HG03520 (cell line): ENCODE measurements around the gene BATF3.
"Not testable (repeated sequence)": the region's sequence is repeated elsewhere in the genome, so short reads cannot be mapped to it uniquely, and the experiment has no call there.

Experiments
- ATAC-seq: cut with Tn5 transposase; IDR thresholded peaks from one replicate; pipeline ENCODE4 v1.9.1; 2021; ENCODE audit warnings: mild to moderate bottlenecking, moderate library complexity; ENCODE audit not compliant: unreplicated experiment

Gene BATF3

DNA sequence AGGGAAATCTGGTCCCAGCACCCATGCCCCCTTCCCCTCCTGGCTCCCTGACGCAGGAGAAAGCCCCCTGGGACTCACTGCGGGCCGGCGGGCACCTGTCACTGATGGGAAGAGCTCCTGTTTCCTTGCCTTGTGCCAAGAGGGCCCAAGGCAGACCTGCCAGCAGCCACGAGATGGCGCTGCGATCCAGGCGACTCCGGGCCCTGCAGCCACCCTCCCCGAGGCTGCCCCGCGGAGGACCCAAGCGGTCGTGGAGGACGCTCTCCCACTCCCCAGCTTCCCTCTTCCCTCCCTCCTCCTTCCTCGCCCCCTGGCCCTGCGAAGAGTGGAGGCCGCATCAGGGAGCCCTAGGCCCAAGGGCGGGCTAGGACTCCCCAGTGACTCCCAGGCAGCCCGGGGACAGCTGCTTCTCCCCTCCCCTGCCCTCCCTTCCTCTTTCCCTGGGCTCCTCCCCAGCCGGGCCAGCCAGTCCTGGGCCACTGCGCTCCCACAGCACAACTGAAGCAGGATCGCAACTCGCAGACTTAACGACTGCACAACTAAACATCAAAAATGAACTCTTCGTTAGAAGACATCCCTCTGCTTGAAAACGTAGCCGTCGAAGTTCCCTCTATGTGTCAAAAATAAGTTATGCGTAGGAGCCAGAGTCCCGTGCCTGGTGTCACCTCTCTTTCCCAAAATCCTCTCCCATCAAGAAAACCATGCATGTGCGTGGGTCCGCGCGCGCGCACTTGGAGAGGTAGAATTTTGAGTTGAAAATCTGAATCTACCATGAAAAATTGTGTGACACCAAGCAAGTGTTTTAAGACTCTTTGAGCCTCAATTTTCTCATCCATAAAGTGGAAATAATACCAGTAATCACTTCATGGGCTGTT lies 34.2 kb downstream of the BATF3 start:
- ATAC-seq: peak; percentile 86

DNA sequence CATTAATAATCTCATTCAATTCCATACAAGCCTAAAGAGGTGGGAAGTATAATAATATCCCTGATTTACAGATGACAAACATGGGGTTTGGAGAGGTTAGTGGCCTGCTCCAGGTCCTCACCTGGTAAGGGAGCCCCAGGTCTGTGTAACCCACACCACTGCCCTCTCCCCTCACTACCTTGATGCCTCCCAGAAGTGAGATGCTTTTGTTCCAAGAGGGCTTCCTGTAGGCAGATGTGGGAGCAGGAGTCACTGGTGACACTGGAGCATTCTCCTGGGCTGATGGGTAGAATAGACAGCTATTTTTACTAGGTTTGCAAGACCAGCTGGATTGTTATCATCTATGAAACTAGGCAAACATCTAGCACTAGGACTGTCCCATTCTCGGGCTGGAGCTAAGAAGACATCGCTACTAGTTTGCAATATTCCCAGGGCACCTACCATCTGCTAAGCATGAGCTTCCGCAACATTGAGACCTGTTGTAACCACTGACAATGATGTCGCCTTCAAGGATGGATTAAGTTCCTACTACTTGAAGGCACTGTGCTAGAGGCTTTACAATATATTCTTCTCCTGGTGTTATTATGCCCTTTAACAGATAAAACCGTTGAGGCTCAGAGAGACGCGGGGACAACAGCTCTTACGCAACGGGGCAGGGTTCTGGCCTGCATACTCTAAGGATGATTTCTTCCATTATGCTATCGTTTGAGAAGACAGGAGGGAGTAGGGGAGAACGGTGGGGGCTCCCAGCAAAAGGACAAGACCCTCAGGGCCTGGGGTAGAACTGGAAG lies 35.0 kb downstream of the BATF3 start:
- no peak for ATAC-seq

DNA sequence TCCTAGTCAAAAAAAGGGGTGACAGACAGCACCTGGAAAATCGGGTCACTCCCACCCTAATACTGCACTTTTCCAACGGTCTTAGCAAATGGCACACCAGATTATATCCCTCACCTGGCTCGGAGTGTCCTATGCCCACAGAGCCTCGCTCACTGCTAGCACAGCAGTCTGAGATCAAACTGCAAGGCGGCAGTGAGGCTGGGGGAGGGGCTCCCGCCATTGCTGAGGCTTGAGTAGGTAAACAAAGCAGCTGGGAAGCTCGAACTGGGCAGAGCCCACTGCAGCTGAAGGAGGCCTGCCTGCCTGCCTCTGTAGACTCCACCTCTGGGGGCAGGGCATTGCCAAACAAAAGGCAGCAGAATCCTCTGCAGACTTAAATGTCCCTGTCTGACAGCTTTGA lies 41.4 kb downstream of the BATF3 start:
- ATAC-seq: not testable (repeated sequence)

DNA sequence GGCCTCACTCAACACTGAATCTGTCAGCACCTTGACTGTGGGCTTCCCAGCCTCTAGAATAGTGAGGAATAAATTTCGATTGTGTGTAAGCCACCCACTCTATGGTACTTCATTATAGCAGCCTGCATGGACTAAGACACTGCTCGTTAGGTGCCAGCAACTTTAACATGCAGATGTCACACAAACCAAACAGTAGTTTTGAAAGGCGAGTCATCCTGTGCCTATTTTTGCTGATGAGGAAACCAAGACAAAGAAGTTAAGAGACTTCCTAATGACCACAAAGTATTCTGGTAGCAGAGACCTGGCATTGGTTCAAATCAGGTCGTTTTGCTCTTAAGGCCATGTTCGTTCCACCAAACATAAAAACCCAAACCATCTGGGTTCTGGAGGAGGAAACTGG lies 42.9 kb downstream of the BATF3 start:
- ATAC-seq: peak; percentile 64

DNA sequence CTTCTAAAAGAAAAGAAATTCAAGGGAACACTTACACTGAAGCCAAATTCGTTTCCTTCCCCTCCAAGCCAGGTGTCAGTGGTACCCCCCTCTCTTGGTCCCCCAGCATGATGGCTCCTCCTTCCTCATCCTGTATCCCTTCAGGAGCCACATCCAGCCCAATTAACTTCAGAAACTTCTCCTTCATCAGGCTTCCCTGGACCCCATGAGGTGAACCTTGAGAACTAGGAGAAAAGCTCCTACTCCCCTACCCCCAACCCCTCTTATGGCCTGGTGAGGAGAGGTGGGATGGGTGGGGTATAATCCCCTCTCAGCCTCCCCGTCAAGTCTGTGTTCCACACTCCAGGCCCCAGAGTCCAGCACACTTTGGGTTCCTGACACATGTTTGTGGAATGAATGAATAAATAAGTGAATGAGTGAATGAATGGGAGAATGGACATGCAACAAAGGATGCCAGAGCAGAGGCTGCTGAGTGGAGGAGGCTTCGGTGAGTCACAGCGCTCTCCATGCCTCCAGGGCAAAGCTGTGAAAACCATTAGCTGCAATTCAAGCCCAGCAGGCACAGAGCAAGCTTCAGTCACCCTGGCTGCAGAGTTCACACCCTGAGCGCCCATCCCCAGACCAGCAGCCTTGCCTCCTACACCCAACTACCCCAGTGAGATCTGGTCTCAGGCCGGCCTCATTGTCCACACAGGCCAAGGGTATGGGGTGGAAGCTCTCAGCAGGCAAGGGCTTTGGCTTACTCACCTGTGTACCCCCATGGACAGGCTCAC lies 43.8 kb downstream of the BATF3 start:
- ATAC-seq: no peak

DNA sequence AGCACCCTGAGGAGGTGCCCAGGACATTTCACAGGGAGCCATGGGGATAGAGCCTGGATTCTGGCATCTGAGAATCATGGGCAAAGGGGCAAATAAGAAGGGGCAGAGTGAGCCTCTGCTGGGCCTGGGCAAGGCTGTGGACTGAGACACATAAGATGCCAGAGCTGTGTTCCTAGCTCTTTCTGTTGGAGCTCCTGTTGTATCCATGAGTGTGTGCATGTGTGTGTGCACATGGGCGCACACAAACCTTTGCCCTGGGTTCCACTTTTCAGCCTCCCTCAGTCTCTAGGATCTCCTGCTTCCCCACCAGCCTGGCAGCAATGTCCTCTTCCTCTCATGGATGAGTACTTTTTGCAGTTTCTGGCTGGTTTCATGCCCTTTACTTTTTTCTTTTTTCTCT lies 47.0 kb downstream of the BATF3 start:
- no peak for ATAC-seq

DNA sequence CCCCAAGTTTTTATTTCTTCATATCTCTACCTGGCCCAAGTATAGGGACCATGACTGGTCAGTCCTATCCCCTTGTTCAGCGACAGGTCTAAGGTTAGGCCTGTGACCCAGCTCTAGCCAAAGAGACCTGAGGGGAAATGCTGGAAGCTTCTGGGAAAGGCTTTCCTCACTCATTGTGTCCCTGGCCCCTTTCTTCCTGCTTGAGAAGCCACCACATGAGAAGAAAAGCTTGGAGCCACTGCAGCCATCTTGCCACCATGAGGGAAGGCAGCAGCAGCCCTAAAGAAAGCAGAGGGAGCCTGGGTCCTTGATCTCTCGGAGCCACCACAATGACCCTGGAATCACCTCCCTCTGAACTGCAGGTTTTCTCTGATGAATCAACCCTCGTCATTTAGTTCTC lies 47.7 kb downstream of the BATF3 start:
- no peak for ATAC-seq

DNA sequence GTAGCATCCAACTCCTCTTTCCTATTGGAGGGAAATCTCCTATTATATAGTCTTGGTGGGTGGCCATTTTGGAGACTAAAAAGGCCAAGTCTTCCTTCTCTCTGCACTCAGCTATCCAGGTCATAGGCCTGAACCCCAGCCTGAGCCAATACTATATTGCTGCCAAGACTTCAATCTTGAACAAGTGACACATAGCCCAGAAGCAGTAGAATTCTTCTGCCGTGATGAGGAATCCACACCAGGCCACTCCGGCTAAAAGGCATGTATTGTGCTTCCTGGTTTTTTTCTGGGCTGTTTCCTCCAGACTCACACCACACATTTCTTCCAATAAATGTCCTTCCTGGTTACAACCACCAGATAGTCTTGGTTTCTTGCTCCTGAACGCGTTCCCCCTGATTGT lies 48.1 kb downstream of the BATF3 start:
- ATAC-seq: no peak

DNA sequence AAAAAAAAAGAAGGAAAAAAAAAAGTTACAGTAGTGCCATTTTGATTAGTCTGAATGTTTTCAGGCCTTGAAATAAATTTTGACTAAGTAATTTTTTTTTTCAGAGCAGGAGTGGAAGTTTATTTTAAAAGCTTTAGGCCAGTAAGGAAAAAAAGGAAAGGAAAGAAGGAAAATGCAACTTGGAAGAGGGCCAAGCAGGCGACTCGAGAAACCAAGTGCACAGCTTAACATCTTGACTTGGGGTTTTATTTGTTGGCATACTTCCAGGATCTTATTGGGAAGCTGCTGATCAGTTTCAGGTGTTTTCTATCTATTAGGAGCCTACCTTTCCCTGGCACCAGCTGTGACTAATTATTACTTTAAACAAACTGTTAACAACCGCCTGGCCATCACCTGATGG lies 49.4 kb downstream of the BATF3 start:
- ATAC-seq: no peak

DNA sequence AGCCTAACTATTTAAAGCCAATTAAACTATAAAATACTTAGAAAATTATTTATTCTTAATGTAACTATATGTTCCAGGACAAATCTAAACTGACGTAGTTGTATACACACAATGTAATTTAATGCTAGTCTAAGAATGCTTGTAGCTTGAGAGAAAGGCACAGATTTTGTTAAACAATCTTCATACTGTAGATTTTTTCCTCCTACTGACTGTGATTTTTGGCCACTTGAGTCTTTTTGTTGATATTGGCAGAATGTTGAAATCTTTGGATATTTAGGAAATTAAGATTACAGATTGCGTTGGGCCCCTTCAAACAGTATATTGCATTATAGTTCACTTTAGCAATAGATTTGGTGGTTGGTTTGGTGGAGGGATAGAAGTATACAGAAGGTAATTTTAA lies 50.6 kb downstream of the BATF3 start:
- no peak for ATAC-seq

DNA sequence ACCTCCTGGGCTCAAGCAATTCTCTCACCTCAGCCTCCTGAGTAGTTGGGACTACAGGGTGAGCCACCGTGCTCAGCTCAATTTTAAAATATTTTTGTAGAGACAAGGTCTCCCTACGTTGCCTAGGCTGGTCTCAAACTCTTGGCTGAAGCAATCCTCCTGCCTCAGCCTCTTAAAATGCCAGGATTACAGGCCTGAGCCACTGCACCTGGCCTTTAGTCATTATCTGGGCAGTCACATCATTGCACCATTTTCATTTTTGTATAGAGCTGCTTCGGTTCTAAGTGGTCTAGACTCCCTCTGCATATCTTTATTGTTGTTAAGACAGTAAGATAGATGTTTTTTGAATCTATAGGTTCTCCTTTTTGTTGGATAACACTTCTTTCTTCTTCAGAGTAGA lies 51.2 kb downstream of the BATF3 start:
- ATAC-seq: no peak

DNA sequence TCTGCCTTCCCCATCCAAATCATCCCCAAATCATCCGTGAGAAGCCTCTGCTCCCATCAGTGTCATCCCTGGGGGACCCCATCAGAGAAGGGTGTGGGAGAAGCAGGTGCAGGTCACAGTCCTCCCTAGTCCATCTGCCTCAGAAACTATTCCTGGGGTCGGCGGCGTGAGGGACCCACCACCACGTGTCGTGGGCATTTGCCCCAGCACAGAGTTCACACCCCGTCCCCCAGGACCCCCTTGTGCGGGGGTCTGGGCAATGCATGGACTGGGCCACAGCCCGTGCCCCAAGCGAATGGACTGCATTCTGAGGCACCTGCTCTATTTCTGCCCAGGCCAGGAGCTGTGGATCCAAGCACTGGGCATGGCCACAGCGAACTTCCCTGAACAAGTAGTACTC lies 52.6 kb downstream of the BATF3 start:
- ATAC-seq: no peak

DNA sequence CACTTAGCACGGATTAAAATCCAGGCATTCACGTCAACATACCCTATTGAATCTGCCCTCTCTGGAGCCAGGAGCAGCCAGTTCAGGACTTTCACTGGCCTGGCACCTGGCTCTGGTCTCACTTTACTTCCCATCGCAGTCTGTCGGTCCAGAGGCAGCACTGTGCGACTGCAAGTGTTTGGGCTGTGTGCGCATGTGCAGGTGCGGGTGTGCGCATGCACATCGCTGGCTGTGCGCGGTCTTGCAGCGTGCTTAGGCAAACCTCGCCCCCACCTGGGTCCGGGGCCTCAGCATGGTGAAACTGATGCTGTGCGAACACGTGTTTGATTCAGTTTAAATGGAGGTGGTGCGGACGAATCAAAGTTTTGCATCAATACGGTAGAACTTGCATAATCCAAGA lies 53.1 kb downstream of the BATF3 start:
- no peak for ATAC-seq

DNA sequence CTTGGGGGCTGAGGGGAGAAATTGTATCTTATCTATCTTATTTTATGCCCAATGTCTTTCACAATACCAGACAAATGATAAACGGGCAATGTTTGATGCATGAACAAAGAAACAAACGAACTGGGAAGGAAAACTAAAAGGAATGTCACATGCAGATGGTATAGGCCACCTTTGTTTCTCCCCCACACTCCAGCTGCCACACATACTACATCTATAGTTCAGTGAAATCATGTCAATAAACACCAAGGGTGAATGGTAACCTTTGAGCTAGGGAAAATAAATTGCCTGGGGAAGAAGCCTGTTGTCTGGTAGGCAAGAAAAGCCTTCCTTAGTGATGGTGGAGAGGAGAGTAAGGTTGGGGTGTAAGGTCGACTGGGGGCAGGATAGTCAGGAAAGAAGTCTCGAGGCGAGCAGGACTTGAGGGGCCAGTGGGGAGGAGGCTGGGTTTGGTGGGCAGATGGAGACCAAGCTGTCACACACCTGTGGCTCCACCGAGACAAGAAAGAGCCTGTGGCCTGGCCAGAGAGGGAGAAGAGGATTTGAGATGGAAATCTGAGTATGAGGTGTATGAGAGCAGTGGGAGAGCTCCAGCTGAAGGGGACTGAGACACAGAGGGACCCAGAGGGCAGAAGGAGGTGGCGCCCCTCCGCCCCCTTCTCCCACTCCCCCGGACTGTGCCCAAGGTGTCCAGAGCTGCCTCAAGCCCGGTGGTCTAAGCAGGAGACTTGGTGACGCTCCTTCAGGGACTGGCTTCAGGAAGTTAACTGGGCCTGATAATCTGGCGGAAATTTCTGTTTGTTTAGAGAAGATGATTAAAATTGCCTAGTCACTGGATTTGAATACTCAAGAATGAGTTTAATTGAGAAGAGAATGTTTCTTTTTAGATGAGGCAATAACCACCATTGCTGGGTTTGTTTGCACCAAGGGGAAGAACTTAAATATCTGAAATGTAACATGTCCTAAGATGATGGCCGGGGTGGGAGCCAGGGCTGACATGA lies 53.8 kb downstream of the BATF3 start:
- no peak for ATAC-seq

DNA sequence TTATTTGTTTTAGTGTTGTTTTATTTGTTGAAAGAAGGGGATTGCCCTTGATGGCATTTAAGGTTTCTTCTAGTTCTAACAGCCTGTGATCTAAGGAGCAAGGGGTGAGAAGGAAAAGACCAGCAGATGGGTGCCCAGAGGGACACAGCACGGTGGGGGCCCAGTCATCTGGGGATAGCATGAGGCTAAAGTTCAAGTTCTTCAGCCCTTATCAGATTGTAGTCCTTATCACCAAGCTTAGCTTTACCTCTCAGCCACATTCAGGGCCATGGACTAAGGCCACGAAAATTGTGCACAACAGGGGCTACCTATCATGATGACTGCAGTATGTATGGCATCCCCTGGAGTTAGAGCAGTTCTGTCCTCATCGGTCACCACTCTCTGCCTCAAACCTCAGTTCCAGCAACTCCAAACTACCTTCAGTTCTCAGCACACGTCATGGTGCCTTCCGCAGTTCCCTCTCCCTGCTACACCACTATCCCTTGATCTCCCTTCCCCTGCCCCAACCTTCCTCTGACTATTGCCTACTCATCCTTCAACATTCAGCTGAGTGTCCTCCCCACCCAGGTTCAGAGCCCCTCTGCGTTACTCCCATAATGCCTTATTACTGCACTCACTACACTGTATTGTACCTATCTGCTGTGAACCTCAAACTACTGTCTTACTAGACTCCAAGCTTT lies 54.6 kb downstream of the BATF3 start:
- no peak for ATAC-seq

DNA sequence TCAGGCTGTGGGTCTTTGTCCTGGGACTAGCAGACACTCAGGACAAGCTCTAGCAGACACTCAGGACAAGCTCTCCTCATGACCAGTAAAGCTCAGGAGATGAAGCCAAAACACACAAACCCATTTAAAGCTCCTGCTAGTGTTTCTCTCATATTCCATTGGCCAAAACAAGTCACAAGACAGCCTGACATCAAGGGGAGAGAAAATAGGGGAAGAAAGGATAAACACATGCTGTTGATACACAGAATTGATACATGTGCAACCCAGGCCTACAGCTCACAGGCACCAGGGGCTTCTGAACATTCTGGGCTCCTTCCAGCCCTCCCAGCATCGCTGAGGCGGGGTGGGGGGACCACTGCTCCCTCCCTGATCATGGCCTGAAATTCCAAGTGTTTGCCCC lies 55.8 kb downstream of the BATF3 start:
- no peak for ATAC-seq

DNA sequence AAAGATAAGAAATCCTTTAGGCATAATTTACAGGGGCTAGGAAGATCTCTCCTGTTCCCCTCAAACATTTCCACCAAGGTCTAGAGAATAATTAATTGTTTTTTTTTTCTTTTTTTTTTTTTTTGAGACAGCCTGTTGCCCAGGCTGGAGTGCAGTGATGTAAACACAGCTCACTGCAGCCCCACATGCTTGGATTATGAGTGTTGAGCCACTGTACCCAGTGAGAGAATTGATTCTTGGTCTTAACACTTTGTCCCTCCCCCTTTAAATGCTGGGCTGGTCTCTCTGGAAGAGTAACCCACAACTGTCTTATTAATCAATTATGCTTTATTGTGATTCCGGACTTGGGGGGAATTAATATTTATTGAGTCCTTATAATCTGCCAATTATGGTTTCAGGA lies 57.7 kb downstream of the BATF3 start:
- no peak for ATAC-seq

DNA sequence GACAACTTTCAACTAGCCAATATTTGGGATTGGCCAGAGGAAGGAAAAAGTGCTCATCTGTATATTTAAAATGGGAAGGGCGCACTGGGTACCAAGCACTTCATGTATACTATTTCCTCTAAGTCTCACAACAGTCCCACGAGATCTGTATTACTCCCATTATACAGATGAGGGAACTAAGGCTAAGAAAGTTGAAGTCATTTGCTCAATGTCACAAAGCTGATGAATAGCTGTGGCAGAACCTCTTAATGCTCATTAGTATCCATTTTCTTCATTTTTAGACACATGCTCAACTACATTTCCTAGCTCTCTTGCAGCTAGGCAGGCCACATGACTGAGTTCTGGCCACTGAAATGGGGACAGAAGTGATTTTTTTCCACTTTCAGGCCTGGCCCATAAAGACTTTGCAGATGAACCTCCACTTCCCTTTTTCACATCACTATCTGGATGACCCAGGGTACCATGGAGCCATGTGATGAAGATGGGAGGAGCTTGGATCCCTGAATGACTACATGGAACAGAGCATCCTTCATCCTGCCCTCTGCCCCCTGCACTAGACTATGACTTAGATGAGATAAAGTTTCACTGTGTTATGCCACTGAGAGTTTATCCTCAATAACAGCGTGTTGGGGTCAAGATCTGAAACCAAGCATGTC lies 59.3 kb downstream of the BATF3 start:
- ATAC-seq: no peak

DNA sequence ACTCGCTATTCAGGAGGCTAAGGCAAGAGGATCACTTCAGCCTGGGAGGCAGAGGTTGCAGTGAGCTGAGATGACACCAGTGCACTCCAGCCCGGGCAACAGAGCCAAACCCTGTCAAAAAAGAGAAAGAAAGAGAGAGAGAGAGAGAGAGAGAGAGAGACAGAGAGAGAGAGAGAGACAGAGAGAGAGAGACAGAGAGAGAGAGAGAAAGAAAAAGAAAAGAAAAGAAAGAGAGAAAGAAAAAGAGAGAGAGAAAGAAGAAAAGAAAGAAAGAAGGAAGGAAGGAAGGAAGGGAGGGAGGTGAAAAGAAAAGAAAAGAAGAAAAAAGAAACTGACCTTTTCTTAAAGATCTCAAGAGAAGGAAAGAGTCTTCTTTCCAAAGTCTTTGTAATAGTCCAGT lies 60.1 kb downstream of the BATF3 start:
- ATAC-seq: not testable (repeated sequence)
